ENCODE data around the gene ELP4. TPM values are rescaled to one million over a fixed set of nuclear protein-coding genes. Genes with fewer than 3 reads are reported as not detected.
A peak's percentile ranks its signal among the peaks of the same experiment; 100 is the strongest.

ELP4 gene
- total and polyA plus RNA-seq, 7 donors, result 4.2 to 12.9 (median 8.2) TPM

- 8 to 9% (median 8%) methylated on average over 17 to 20 of the region's 20 CpGs for WGBS, 3 donors
- H3K4me3 ChIP-seq, result peak overlapping the region; percentile 27
- DNase-seq, result no peak
- peaks cover 31% of the 10 kb centered on the region for H3K4me1 ChIP-seq
- H3K27ac ChIP-seq, result no peak overlapping the region
- no peak for TF ChIP-seq CTCF (IDR thresholded peaks at IDR 0.05)
- peaks cover 0 to 100% (median 64%) of the 10 kb centered on the region in 3 donors for H3K27me3 ChIP-seq (ENCODE audit: insufficient read depth in 3 of 3, low read length in 2 of 3)
- no peaks in the 10 kb centered on the region for H3K36me3 ChIP-seq (ENCODE audit: insufficient read depth in 1 of 2, low read depth in 1 of 2)
- no peaks in the 10 kb centered on the region for H3K9me3 ChIP-seq
- intact Hi-C loops (cut with DNase I), result loop anchor here in 1 of 2 donors (10.0 kb wide), 1 partner anchor 161 kb away; no protein-coding TSS in a partner anchor
- ATAC-seq, result peak in 1 of 4 donors; percentile 11
These were observed 296.1 kb downstream of the ELP4 start for GRCh38 chr11:31805629-31806185.

- peaks cover 37% of the 10 kb centered on the region for H3K4me1 ChIP-seq
- no peaks in the 10 kb centered on the region for H3K9me3 ChIP-seq
- ATAC-seq, result no peak
- H3K4me3 ChIP-seq, result peak overlapping the region; percentile 27
- WGBS, 3 donors, result 10 to 13% (median 12%) methylated on average over 31 to 36 of the region's 36 CpGs
- TF ChIP-seq CTCF (IDR thresholded peaks at IDR 0.05), result no peak
- no peaks in the 10 kb centered on the region for H3K36me3 ChIP-seq (ENCODE audit: insufficient read depth in 1 of 2, low read depth in 1 of 2)
- DNase-seq, result no peak
- H3K27ac ChIP-seq, result no peak overlapping the region
- peaks cover 0 to 100% (median 65%) of the 10 kb centered on the region in 3 donors for H3K27me3 ChIP-seq (ENCODE audit: insufficient read depth in 3 of 3, low read length in 2 of 3)
- intact Hi-C loops (cut with DNase I), result loop anchor here in 1 of 2 donors (10.0 kb wide), 1 partner anchor 162 kb away; no protein-coding TSS in a partner anchor
These were observed 296.8 kb downstream of the ELP4 start for GRCh38 chr11:31806186-31806927.

DNA sequence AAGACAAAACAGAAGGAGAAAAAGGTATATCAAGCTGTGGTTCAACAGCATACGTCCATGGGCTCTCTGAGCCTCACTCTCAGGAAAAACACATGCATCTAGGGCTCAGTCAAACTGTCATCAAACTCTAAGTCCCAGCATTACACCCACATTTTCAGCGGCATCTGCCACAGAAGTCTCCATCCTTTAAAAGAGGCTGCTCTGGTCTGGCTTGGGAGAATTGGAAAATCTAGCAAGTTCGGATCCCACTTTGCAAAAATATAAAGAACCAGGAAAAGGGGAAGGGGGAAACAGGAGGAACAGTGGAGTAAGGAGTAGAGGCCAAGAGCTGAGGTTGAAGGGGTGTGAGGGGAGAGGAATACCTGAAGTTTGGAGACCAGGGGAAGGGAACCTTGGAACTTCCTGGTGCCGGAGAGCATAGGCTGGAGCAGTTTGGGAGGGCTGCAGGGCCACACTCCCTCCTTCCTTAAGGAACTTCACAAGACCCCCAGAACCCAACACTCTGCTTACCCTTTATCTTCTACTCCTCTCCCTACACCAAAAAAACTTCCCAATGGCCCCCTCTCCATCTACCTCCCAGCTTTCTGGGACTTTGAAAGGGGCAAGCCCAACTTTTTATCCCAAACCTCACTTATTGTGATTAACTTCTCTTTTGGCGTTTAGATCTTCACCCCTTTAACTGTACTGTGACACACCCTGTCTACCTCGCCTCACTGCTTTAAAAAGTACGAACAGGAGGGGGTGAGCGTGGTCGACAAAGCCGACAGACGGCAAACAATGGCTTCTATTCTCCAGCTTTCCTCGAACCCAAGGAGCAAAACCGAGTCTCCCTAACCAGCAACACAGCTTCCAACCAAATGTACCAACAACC, 297.6 kb downstream of the ELP4 start:
- Histone ChIP-seq H3K27ac (no peak overlapping the region), H3K9me3 (no peaks in the 10 kb centered on the region), H3K4me3 (no peak overlapping the region), H3K36me3 (ENCODE audit: insufficient read depth in 1 of 2, low read depth in 1 of 2) (no peaks in the 10 kb centered on the region), H3K4me1 (peaks cover 43% of the 10 kb centered on the region), H3K27me3 (ENCODE audit: insufficient read depth in 3 of 3, low read length in 2 of 3) (peaks cover 0 to 99% (median 69%) of the 10 kb centered on the region in 3 donors)
- 26 to 32% (median 28%) methylated on average over 13 of the region's 13 CpGs for WGBS, 3 donors
- no peak for ATAC-seq
- intact Hi-C loops (cut with DNase I), result loop anchor here in 1 of 2 donors (10.0 kb wide), 1 partner anchor 162 kb away; no protein-coding TSS in a partner anchor
- TF ChIP-seq CTCF (IDR thresholded peaks at IDR 0.05), result no peak
- no peak for DNase-seq

DNA sequence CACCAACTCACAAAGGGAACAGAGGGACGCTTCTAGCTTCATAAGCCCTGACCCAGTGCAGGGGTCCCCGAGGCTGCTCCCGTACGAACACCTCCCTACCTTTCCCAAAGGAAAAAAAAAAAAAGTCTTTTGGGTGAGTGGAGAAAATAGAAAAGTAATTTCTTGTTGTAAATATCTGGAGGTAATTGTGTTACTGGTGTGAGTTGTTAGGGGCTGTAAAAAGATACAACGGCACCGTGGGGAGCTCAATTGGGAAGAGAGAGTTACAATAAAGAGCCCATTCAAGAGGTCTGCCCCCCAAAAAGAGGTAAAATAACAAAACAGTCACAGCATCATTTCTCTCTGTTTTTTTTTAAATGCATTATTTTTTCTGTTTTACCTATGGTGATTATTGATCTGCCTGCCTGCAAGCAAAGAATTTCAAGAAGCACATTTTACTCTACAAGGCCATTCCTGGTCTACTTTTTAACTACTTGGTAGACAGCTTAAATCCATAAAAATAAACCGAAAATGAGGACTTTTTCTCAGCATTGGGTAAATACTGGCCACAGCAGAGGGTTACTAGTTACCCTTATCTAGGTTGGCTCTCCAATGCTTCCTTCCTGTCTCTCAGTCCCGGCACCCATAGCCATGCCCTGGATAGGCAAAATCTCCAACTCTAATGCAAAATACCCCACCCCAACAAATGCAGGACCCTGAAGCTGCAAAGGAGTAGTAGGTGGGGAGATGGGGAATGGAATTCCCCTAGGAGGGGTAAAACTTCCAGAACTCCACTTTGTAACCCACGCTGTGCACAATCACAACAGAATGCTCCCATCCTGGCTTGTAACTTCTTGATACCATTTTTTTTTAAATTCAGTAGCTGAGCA, 298.5 kb downstream of the ELP4 start:
- DNase-seq, result no peak
- no peak overlapping the region for H3K27ac ChIP-seq
- no peak for ATAC-seq
- TF ChIP-seq CTCF (IDR thresholded peaks at IDR 0.05), result no peak
- H3K27me3 ChIP-seq (ENCODE audit: insufficient read depth in 3 of 3, low read length in 2 of 3), result peaks cover 0 to 98% (median 72%) of the 10 kb centered on the region in 3 donors
- H3K4me3 ChIP-seq, result no peak overlapping the region
- peaks cover 50% of the 10 kb centered on the region for H3K4me1 ChIP-seq
- no peaks in the 10 kb centered on the region for H3K36me3 ChIP-seq (ENCODE audit: insufficient read depth in 1 of 2, low read depth in 1 of 2)
- intact Hi-C loops (cut with DNase I), result loop anchor here in 1 of 2 donors (10.0 kb wide), 1 partner anchor 163 kb away; no protein-coding TSS in a partner anchor
- 12 to 17% (median 17%) methylated on average over 9 of the region's 9 CpGs for WGBS, 3 donors
- H3K9me3 ChIP-seq, result no peaks in the 10 kb centered on the region

Data from psoas muscle (tissue), 8 donors.